ENCODE data around the gene CCDC74A. TPM values are rescaled to one million over a fixed set of nuclear protein-coding genes. Genes with fewer than 3 reads are reported as not detected.
"Not testable (repeated sequence)": the region's sequence is repeated elsewhere in the genome, so short reads cannot be mapped to it uniquely, and the experiment has no call there.

Gene CCDC74A
- total RNA-seq, 5 donors from 2014 or later (not counting 1 experiment from before 2014, with no cell fraction given): 0.90 to 4.0 (median 2.3) TPM

DNA sequence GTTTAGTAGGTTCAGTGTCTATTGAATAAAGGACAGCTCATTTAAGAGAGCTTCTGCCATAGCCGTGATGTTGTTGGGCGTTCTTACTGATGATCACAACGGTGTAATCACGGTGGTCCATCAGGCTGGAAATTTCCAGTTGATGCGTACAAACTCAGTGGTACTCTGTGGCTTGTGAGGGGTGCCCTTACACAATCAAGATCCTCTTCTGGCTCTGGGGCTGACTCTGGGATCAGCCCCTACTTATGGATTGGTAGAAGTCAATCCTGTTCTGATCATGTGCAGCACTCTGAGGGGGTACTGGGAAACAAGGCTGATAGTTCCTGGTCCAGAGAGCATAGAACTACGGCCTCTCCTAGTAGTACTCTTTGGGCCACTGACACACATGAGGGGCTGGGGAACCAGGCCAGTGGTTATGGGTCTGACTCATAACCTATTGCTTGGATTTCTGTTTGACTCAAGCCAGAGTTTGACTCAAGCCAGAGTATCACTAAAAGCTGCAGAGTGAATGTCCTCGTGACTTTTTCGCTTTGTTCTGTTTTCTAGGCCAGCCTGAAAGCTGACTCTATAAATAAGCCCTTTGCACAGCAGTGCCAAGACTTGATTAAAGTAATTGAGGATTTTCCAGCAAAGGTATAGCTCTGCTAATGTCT is 29.2 kb upstream of the CCDC74A start:
- no CpG with 5 or more reads among the region's 8 CpGs for WGBS (ENCODE audit: insufficient coverage)
- CTCF ChIA-PET; H3K9me3 Mint-ChIP-seq; H3K27me3 ChIP-seq (replicated peaks in 1 of 2; ENCODE audit: control insufficient read depth in 2 of 2, extremely low read depth in 1 of 2, insufficient read depth in 2 of 2, low read length in 1 of 2); H3K27me3 Mint-ChIP-seq; POLR2A ChIA-PET; ATAC-seq (replicated peaks in 1 of 4); H3K27ac ChIP-seq (ENCODE audit: low read length); H3K9me3 ChIP-seq; H3K27ac Mint-ChIP-seq; H3K4me3 Mint-ChIP-seq; DNase-seq; H3K4me3 ChIP-seq (ENCODE audit: control insufficient read depth in 1 of 2, extremely low read depth in 1 of 2, low read length in 1 of 2): not testable (repeated sequence)
- peaks cover 11 to 33% of the 10 kb centered on the region in 2 donors for H3K36me3 ChIP-seq (ENCODE audit: control insufficient read depth in 2 of 2, extremely low read depth in 1 of 2, insufficient read depth in 1 of 2, low read length in 1 of 2)
- peaks cover 3 to 13% of the 10 kb centered on the region in 2 experiments for H3K4me1 ChIP-seq (ENCODE audit: control insufficient read depth in 1 of 2, extremely low read depth in 1 of 2, insufficient read depth in 2 of 2, low read length in 2 of 2)
- Mint-ChIP-seq H3K36me3 (peaks cover 16% of the 10 kb centered on the region), H3K4me1 (peaks cover 18 to 22% (median 19%) of the 10 kb centered on the region in 3 donors)

DNA sequence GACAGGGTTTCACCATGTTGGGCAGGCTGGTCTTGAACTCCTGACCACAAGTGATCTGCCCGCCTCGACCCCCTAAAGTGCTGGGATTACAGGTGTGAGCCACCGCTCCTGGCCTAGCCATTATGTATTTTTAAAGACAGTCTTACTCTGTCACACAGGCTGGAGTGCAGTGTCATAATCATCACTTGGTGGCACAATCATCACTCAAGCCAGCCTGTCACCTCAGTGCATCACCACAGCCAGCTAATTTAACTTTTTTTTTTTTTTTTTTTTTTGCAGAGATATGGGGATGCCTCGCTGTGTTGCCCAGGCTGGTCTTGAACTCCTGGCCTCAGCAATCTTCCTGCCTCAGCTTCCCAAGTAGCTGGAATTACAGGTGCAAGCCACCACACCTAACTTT is 24.1 kb upstream of the CCDC74A start:
- H3K4me3 Mint-ChIP-seq; H3K9me3 Mint-ChIP-seq; DNase-seq; CTCF ChIA-PET; H3K4me3 ChIP-seq (ENCODE audit: control insufficient read depth in 1 of 2, extremely low read depth in 1 of 2, low read length in 1 of 2); H3K4me1 ChIP-seq (ENCODE audit: control insufficient read depth in 1 of 2, extremely low read depth in 1 of 2, insufficient read depth in 2 of 2, low read length in 2 of 2); H3K9me3 ChIP-seq; H3K27me3 ChIP-seq (replicated peaks in 1 of 2; ENCODE audit: control insufficient read depth in 2 of 2, extremely low read depth in 1 of 2, insufficient read depth in 2 of 2, low read length in 1 of 2); H3K27me3 Mint-ChIP-seq; H3K27ac Mint-ChIP-seq; H3K27ac ChIP-seq (ENCODE audit: low read length); ATAC-seq (replicated peaks in 1 of 4); H3K4me1 Mint-ChIP-seq: not testable (repeated sequence)
- H3K36me3 Mint-ChIP-seq: peaks cover 28% of the 10 kb centered on the region
- POLR2A ChIA-PET: interaction anchor here in 1 of 2 donors (0.9 kb wide), 1 partner anchor 11 kb away, joined by 3 read pairs; no protein-coding TSS in a partner anchor
- no CpG with 5 or more reads among the region's 4 CpGs for WGBS (ENCODE audit: insufficient coverage)
- peaks cover 13 to 67% of the 10 kb centered on the region in 2 donors for H3K36me3 ChIP-seq (ENCODE audit: control insufficient read depth in 2 of 2, extremely low read depth in 1 of 2, insufficient read depth in 1 of 2, low read length in 1 of 2)

DNA sequence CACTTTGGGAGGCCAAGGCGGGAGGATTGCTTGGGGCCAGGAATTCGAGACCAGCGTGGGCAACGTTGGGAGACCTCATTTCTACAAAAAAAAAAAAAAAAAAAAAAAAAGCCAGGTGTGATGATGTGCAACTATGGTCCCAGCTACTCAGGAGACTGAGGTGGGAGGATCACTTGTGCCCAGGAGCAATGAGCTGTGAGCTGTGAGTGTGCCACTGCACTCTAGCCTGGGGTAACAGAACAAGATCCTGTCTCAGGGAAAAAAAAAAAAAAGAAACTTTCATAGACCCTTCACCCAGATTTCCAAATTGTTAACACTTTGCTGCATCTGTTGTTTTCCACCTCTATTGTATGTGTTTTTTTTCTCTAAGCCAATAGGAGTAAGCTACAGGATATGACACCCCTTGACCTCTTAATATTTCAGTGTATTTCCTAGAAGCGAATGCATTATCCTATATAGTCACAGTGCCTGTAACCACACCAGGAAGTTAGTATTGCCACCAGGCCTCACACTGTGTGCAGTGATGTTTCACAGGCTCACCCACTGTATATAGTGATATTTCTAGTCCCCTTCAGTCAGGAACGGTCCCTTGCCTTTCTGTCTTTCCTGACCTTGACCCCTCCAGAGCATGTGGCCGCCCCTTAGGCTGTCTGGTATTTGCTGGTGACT is 23.5 kb upstream of the CCDC74A start:
- H3K9me3 Mint-ChIP-seq; H3K27me3 ChIP-seq (replicated peaks in 1 of 2; ENCODE audit: control insufficient read depth in 2 of 2, extremely low read depth in 1 of 2, insufficient read depth in 2 of 2, low read length in 1 of 2); CTCF ChIA-PET; H3K9me3 ChIP-seq; H3K27ac ChIP-seq (ENCODE audit: low read length); H3K4me1 ChIP-seq (ENCODE audit: control insufficient read depth in 1 of 2, extremely low read depth in 1 of 2, insufficient read depth in 2 of 2, low read length in 2 of 2); H3K4me3 ChIP-seq (ENCODE audit: control insufficient read depth in 1 of 2, extremely low read depth in 1 of 2, low read length in 1 of 2); H3K4me3 Mint-ChIP-seq; H3K4me1 Mint-ChIP-seq; DNase-seq; H3K27me3 Mint-ChIP-seq: not testable (repeated sequence)
- peaks cover 16 to 69% of the 10 kb centered on the region in 2 donors for H3K36me3 ChIP-seq (ENCODE audit: control insufficient read depth in 2 of 2, extremely low read depth in 1 of 2, insufficient read depth in 1 of 2, low read length in 1 of 2)
- no CpG with 5 or more reads among the region's 7 CpGs for WGBS (ENCODE audit: insufficient coverage)
- POLR2A ChIA-PET: interaction anchor here in 1 of 2 donors (0.7 kb wide), 2 partner anchors 168 to 411 kb away, joined by 11 to 16 read pairs; no protein-coding TSS in a partner anchor
- peaks cover 29% of the 10 kb centered on the region for H3K36me3 Mint-ChIP-seq
- H3K27ac Mint-ChIP-seq: peak overlapping the region in 1 of 2 donors; percentile 43
- ATAC-seq (replicated peaks in 1 of 4): peak in 1 of 4 experiments; percentile 69

DNA sequence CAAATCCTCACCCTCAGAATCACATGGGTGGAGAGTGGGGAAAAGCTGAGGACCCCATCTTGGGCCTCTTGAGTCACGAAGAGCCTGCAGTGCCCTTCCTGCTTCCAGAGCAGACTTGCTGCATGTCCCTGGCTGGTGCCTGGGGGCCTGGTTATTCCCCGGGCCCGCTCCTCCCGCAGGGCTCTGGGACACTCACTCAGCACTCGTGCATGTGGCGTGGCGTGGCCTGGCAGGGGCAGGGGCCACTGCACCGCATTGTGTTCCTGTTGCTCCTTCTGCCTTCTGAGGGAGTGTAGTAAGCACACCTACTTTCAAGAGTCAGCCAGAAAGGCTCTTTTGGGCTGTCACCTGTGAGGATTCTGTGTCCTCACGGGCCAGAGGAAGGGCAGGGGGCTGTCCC is 18.1 kb upstream of the CCDC74A start:
- no peaks in the 10 kb centered on the region for H3K27me3 Mint-ChIP-seq
- no peaks in the 10 kb centered on the region for H3K9me3 Mint-ChIP-seq
- H3K4me3 Mint-ChIP-seq: no peak overlapping the region
- peaks cover 0 to 6% (median 0%) of the 10 kb centered on the region in 3 donors for H3K4me1 Mint-ChIP-seq
- 59% methylated on average over 2 of the region's 9 CpGs for WGBS (ENCODE audit: insufficient coverage)
- ChIA-PET POLR2A (no interaction called here), CTCF (no interaction called here)
- no peaks in the 10 kb centered on the region for H3K9me3 ChIP-seq
- H3K27ac Mint-ChIP-seq: no peak overlapping the region
- peaks cover 28% of the 10 kb centered on the region for H3K36me3 Mint-ChIP-seq
- H3K36me3 ChIP-seq (ENCODE audit: control insufficient read depth in 2 of 2, extremely low read depth in 1 of 2, insufficient read depth in 1 of 2, low read length in 1 of 2): peaks cover 5 to 51% of the 10 kb centered on the region in 2 donors
- H3K4me1 ChIP-seq (ENCODE audit: control insufficient read depth in 1 of 2, extremely low read depth in 1 of 2, insufficient read depth in 2 of 2, low read length in 2 of 2): peaks cover 0 to 5% of the 10 kb centered on the region in 2 experiments
- no peak overlapping the region for H3K4me3 ChIP-seq (ENCODE audit: control insufficient read depth in 1 of 2, extremely low read depth in 1 of 2, low read length in 1 of 2)
- H3K27me3 ChIP-seq (replicated peaks in 1 of 2; ENCODE audit: control insufficient read depth in 2 of 2, extremely low read depth in 1 of 2, insufficient read depth in 2 of 2, low read length in 1 of 2): no peaks in the 10 kb centered on the region
- no peak for ATAC-seq (replicated peaks in 1 of 4)
- H3K27ac ChIP-seq (ENCODE audit: low read length): no peak overlapping the region
- no peak for DNase-seq

DNA sequence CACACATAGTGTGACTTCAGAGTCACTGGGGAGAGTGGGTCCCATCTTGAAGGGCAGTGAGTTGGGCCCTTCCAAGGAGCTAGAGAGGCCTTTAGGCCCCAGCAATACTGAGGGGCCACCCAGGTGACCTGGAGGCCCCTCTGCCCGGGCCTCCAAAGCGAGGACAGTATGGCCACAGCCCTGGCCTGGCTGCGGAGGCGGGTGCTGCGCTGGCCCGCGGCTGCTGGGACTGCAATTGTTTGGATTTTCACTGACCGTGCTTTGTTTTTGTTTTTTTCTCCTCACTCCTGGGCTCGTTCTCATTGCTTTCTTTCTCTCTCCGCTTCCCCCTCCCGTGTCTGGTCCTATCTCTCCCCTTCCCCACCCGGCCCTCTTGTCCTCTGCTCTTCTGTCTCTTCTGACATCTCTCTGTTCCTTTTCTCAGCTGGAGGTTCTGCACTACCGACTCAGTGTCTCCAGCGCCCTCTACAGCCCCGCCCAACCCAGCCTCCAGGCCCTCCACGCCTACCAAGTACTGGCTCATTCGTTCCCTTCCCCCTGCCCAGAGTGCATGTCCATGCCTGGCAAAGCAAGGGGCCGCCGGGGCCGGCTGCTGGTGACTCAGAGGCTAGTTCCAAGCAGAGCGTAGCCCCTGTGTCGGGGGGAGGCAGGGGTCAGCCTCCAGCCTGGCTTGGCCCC is 16.3 kb upstream of the CCDC74A start:
- H3K36me3 Mint-ChIP-seq: peaks cover 21% of the 10 kb centered on the region
- H3K4me3 ChIP-seq (ENCODE audit: control insufficient read depth in 1 of 2, extremely low read depth in 1 of 2, low read length in 1 of 2); POLR2A ChIA-PET; DNase-seq; CTCF ChIA-PET; H3K4me3 Mint-ChIP-seq; H3K9me3 ChIP-seq; H3K27ac Mint-ChIP-seq; ATAC-seq (replicated peaks in 1 of 4); H3K27ac ChIP-seq (ENCODE audit: low read length); H3K27me3 ChIP-seq (replicated peaks in 1 of 2; ENCODE audit: control insufficient read depth in 2 of 2, extremely low read depth in 1 of 2, insufficient read depth in 2 of 2, low read length in 1 of 2); H3K4me1 ChIP-seq (ENCODE audit: control insufficient read depth in 1 of 2, extremely low read depth in 1 of 2, insufficient read depth in 2 of 2, low read length in 2 of 2); H3K4me1 Mint-ChIP-seq; H3K9me3 Mint-ChIP-seq; H3K27me3 Mint-ChIP-seq: not testable (repeated sequence)
- WGBS (ENCODE audit: insufficient coverage): 91% methylated on average over 15 of the region's 22 CpGs
- peaks cover 5 to 37% of the 10 kb centered on the region in 2 donors for H3K36me3 ChIP-seq (ENCODE audit: control insufficient read depth in 2 of 2, extremely low read depth in 1 of 2, insufficient read depth in 1 of 2, low read length in 1 of 2)

DNA sequence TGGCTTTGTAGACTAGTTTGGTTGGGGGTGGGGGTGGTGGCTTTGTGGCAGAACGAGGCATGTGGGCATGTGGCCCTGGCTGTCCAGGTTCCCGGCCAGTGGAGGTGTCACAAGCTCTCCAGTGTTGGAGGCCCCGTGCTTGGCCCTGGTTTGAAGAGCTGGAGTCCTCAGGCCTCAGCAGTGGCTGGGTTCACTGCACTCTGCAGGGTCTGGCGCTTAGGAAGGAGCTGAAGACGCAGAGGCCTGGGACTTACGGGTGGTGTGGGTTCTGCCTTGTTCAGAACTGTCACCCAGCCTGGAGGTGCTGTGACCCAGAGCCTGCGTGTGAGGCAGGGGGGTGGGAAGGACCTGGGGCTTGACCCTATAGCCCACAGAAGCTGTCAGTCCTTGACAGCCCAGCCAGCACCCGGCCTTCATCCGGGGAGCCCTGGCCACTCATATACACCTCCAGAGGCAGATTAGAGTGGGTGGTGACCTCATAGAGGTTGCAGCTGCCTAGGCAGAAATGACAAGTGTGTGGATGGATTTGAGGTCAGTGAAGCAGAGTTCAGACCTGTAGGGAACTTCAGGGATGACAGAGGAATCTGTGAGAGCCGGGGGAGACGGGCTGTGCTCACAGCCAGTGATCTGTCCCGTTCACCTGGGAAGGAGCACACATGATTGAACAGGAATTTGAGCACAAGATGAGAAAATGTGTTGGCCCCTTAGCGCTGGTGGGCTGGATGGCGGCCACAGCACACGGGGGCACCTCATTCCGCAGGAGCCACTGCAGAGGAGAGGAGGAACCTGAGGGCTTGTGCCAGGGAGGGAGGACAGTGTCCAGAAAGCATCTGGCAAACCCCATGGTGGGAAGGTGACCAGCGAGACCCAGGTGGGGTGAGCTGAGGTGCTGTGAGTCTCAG is 15.5 kb upstream of the CCDC74A start:
- H3K9me3 Mint-ChIP-seq; H3K27me3 ChIP-seq (replicated peaks in 1 of 2; ENCODE audit: control insufficient read depth in 2 of 2, extremely low read depth in 1 of 2, insufficient read depth in 2 of 2, low read length in 1 of 2); POLR2A ChIA-PET; H3K4me1 Mint-ChIP-seq; H3K27me3 Mint-ChIP-seq; H3K27ac ChIP-seq (ENCODE audit: low read length); H3K4me1 ChIP-seq (ENCODE audit: control insufficient read depth in 1 of 2, extremely low read depth in 1 of 2, insufficient read depth in 2 of 2, low read length in 2 of 2); H3K4me3 ChIP-seq (ENCODE audit: control insufficient read depth in 1 of 2, extremely low read depth in 1 of 2, low read length in 1 of 2); ATAC-seq (replicated peaks in 1 of 4); CTCF ChIA-PET; H3K27ac Mint-ChIP-seq; H3K9me3 ChIP-seq; H3K4me3 Mint-ChIP-seq; DNase-seq: not testable (repeated sequence)
- H3K36me3 Mint-ChIP-seq: peaks cover 23% of the 10 kb centered on the region
- H3K36me3 ChIP-seq (ENCODE audit: control insufficient read depth in 2 of 2, extremely low read depth in 1 of 2, insufficient read depth in 1 of 2, low read length in 1 of 2): peaks cover 5 to 34% of the 10 kb centered on the region in 2 donors
- 82% methylated on average over 8 of the region's 17 CpGs for WGBS (ENCODE audit: insufficient coverage)

All from T-cell (primary cell).